ENCODE results near the gene PLCE1. TPM values are rescaled to one million over a fixed set of nuclear protein-coding genes. Genes with fewer than 3 reads are reported as not detected.

PLCE1 gene
- total and polyA plus RNA-seq, 2 donors = 0.71 to 1.2 TPM

DNA sequence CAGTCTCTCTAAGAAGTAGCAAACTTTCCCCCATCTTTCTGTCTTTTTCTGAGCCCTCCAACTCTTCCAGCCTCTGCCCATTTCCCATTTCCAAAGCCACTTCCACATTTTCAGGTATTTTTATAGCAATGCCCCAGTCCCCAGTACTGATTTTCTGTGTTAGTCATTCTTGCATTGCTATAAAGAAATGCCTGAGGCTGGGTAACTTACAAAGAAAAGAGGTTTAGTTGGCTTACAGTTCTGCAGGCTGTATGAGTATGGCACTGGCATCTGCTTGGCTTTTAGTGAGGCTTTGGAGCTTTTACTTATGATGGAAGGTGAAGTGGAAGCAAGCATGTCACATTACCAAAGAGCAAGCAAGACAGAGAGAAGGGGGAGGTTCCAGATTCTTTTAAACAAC, 17.2 kb downstream of the PLCE1 start:
- H3K4me1 ChIP-seq (ENCODE audit: control insufficient read depth in 2 of 2, insufficient read depth in 2 of 2, low read length in 2 of 2) = no peaks in the 10 kb centered on the region
- H3K27ac ChIP-seq (ENCODE audit: low read depth in 1 of 2, low read length in 1 of 2) = no peak overlapping the region
- no peaks in the 10 kb centered on the region for H3K9me3 ChIP-seq (ENCODE audit: control insufficient read depth in 2 of 2, insufficient read depth in 1 of 2, low read length in 1 of 2)
- H3K27me3 ChIP-seq (ENCODE audit: control insufficient read depth in 2 of 2, insufficient read depth in 1 of 2, low read length in 1 of 2) = no peaks in the 10 kb centered on the region
- DNase-seq (ENCODE audit: low read depth in 6 of 9, low spot score in 9 of 9) = no peak
- no peaks in the 10 kb centered on the region for H3K36me3 ChIP-seq (ENCODE audit: control insufficient read depth in 2 of 2, insufficient read depth in 2 of 2, low read length in 1 of 2)
- no peak overlapping the region for H3K4me3 ChIP-seq (ENCODE audit: low read length in 2 of 2)

DNA sequence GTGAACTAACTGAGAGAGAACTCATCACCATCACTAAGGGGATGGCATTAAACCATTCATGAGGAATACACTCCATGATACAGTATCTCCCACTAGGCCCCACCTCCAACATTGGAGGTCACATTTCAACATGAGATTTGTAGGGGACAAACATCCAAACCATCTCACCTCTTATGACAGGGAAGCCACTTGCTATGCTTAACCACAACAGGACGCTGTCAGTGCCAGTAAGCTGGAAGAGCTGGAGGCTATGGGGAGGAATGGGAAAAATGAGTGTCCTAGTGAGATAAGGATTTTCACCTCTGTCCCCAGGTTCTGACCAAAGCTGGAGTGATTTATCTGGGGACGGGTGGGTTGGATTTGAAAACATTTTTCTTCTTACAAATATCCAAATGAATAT, 17.6 kb downstream of the PLCE1 start:
- Histone ChIP-seq H3K4me1 (ENCODE audit: control insufficient read depth in 2 of 2, insufficient read depth in 2 of 2, low read length in 2 of 2) (no peaks in the 10 kb centered on the region), H3K4me3 (ENCODE audit: low read length in 2 of 2) (no peak overlapping the region), H3K27me3 (ENCODE audit: control insufficient read depth in 2 of 2, insufficient read depth in 1 of 2, low read length in 1 of 2) (no peaks in the 10 kb centered on the region), H3K36me3 (ENCODE audit: control insufficient read depth in 2 of 2, insufficient read depth in 2 of 2, low read length in 1 of 2) (no peaks in the 10 kb centered on the region), H3K27ac (ENCODE audit: low read depth in 1 of 2, low read length in 1 of 2) (no peak overlapping the region), H3K9me3 (ENCODE audit: control insufficient read depth in 2 of 2, insufficient read depth in 1 of 2, low read length in 1 of 2) (no peaks in the 10 kb centered on the region)
- no peak for DNase-seq (ENCODE audit: low read depth in 6 of 9, low spot score in 9 of 9)
- 90% methylated on average over 2 of the region's 2 CpGs for WGBS

DNA sequence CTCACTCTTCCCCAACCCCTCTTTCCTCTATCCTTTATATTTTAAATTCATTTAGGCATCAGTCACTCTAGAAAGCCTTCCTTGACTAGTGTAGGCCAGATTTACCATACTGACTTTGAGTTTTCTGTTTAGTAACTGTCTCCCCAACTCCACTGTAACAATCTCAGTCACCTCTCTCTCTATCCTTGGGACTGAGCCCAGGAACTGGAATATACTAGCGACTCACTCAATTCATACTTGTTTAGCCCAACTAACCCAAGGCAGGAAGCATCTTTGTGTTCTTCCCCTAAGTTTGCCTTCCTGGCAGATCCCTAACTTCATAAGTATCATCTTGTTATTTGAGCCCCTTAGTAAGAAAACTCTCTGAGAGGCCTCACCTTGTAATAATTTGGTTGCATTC, 19.1 kb downstream of the PLCE1 start:
- Histone ChIP-seq H3K9me3 (ENCODE audit: control insufficient read depth in 2 of 2, insufficient read depth in 1 of 2, low read length in 1 of 2) (no peaks in the 10 kb centered on the region), H3K27ac (ENCODE audit: low read depth in 1 of 2, low read length in 1 of 2) (no peak overlapping the region), H3K4me3 (ENCODE audit: low read length in 2 of 2) (no peak overlapping the region), H3K4me1 (ENCODE audit: control insufficient read depth in 2 of 2, insufficient read depth in 2 of 2, low read length in 2 of 2) (no peaks in the 10 kb centered on the region), H3K36me3 (ENCODE audit: control insufficient read depth in 2 of 2, insufficient read depth in 2 of 2, low read length in 1 of 2) (no peaks in the 10 kb centered on the region), H3K27me3 (ENCODE audit: control insufficient read depth in 2 of 2, insufficient read depth in 1 of 2, low read length in 1 of 2) (no peaks in the 10 kb centered on the region)
- no peak for DNase-seq (ENCODE audit: low read depth in 6 of 9, low spot score in 9 of 9)
- 93% methylated on average over 1 of the region's 1 CpG for WGBS

DNA sequence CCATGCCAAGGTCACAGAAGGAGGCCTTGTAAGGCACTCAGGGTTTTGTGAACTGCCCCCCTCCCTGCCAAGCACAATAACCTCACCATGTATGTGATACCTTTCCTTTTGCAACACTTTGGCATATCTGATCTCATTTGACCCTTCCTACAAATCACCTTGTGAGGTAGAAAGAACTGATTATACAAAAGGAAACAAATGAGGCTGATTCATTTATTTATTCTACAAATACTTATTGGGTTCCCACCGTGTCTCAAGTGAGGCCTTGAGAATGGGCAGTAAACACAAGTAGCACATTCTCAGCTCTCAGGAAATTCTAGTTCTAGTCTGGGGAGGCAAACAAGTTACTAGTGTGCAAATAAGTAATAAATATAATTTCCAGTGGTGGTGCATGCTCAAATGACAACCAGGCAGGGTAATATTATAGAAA, 19.6 kb downstream of the PLCE1 start:
- no peak overlapping the region for H3K27ac ChIP-seq (ENCODE audit: low read depth in 1 of 2, low read length in 1 of 2)
- H3K36me3 ChIP-seq (ENCODE audit: control insufficient read depth in 2 of 2, insufficient read depth in 2 of 2, low read length in 1 of 2) = no peaks in the 10 kb centered on the region
- no peaks in the 10 kb centered on the region for H3K4me1 ChIP-seq (ENCODE audit: control insufficient read depth in 2 of 2, insufficient read depth in 2 of 2, low read length in 2 of 2)
- no peak overlapping the region for H3K4me3 ChIP-seq (ENCODE audit: low read length in 2 of 2)
- no peaks in the 10 kb centered on the region for H3K27me3 ChIP-seq (ENCODE audit: control insufficient read depth in 2 of 2, insufficient read depth in 1 of 2, low read length in 1 of 2)
- 90% methylated on average over 1 of the region's 1 CpG for WGBS
- DNase-seq (ENCODE audit: low read depth in 6 of 9, low spot score in 9 of 9) = no peak
- no peaks in the 10 kb centered on the region for H3K9me3 ChIP-seq (ENCODE audit: control insufficient read depth in 2 of 2, insufficient read depth in 1 of 2, low read length in 1 of 2)

DNA sequence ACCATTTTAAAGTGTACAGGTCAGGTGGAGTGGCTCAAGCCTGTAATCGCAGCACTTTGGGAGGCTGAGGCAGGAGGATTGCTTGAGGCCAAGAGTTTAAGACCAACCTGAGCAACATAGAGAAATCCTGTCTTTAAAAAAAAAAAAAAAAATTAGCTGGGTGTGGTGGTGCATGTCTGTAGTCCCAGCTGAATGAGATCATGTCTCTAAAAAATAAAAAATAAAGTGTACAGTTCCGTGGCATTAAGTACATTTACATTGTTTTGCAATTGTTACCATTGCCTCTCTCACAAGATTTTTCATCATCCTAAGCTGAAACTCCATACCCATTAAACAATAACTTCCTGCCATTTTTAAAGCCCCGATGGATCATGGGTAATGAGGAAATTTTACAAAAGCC, 20.6 kb downstream of the PLCE1 start:
- Histone ChIP-seq H3K4me3 (ENCODE audit: low read length in 2 of 2) (no peak overlapping the region), H3K36me3 (ENCODE audit: control insufficient read depth in 2 of 2, insufficient read depth in 2 of 2, low read length in 1 of 2) (no peaks in the 10 kb centered on the region), H3K27me3 (ENCODE audit: control insufficient read depth in 2 of 2, insufficient read depth in 1 of 2, low read length in 1 of 2) (no peaks in the 10 kb centered on the region), H3K4me1 (ENCODE audit: control insufficient read depth in 2 of 2, insufficient read depth in 2 of 2, low read length in 2 of 2) (no peaks in the 10 kb centered on the region), H3K9me3 (ENCODE audit: control insufficient read depth in 2 of 2, insufficient read depth in 1 of 2, low read length in 1 of 2) (no peaks in the 10 kb centered on the region), H3K27ac (ENCODE audit: low read depth in 1 of 2, low read length in 1 of 2) (no peak overlapping the region)
- DNase-seq (ENCODE audit: low read depth in 6 of 9, low spot score in 9 of 9) = no peak
- WGBS = 92% methylated on average over 3 of the region's 3 CpGs

DNA sequence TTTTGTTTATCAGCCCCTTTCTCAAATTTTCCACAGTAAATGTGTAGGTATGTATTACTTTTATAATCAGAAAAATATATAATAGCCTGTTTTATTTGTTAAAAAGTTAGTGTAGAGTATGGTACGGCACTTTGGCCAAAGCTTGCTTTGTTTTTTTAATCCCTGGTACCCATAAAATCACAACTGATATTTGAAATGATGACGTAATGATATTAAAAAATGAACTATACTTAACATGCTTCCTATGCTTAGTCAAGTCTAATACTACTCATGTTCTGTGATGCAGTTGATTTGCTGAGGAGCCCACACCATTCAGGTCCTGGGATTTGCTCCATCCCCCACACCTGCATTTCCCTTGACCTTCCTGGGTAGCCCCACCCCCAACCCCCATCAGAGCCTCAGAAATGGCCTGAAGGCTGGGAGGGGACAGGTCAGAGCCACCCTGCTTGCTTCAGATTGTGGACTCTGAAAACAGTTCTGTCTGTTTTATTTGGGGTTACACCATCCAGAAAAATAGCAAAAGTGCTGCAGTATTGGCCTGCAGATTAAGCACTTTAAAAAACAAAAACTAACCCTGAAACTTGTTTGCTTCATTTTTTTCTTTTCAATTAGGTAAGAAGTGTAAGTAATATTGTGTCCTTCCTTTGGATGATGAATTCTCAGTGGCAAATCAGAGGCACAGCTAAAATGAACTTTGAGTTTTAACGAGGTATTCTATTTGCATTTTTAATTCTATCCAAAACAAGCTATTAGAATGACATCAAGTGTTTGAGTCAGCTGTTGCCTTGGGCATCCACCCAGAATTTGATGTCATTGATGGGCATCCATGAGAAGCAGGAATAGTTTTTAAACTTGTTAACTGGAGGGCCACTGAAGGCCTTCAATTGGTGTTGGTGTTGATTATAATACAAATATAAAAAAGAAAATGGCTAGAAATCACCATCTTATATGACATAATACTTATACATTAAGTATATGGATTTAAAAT, 23.3 kb downstream of the PLCE1 start:
- Histone ChIP-seq H3K9me3 (ENCODE audit: control insufficient read depth in 2 of 2, insufficient read depth in 1 of 2, low read length in 1 of 2) (no peaks in the 10 kb centered on the region), H3K27ac (ENCODE audit: low read depth in 1 of 2, low read length in 1 of 2) (no peak overlapping the region), H3K4me1 (ENCODE audit: control insufficient read depth in 2 of 2, insufficient read depth in 2 of 2, low read length in 2 of 2) (no peaks in the 10 kb centered on the region), H3K36me3 (ENCODE audit: control insufficient read depth in 2 of 2, insufficient read depth in 2 of 2, low read length in 1 of 2) (no peaks in the 10 kb centered on the region), H3K4me3 (ENCODE audit: low read length in 2 of 2) (no peak overlapping the region), H3K27me3 (ENCODE audit: control insufficient read depth in 2 of 2, insufficient read depth in 1 of 2, low read length in 1 of 2) (no peaks in the 10 kb centered on the region)
- WGBS = 90% methylated on average over 3 of the region's 3 CpGs
- DNase-seq (ENCODE audit: low read depth in 6 of 9, low spot score in 9 of 9) = no peak

DNA sequence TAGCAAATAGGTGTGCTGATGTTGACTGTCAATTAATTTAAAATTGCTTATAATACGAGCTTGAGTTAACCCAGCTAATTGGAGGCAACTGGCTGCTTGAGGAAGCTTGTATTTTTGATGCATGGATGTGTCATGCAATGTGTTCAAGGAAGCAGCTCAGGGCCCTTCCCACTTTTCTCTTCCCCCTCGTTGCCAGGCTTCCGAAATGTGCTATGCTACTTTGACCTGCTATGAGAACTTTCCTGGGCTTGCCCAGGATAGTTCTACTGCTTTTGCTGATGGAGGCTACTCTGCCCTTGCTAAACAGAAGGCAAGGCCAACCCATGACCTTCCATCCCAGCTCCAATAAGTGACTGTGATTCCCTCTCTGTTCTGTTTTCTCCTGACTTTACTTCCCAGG, 24.4 kb downstream of the PLCE1 start:
- Histone ChIP-seq H3K4me1 (ENCODE audit: control insufficient read depth in 2 of 2, insufficient read depth in 2 of 2, low read length in 2 of 2) (no peaks in the 10 kb centered on the region), H3K36me3 (ENCODE audit: control insufficient read depth in 2 of 2, insufficient read depth in 2 of 2, low read length in 1 of 2) (no peaks in the 10 kb centered on the region), H3K27me3 (ENCODE audit: control insufficient read depth in 2 of 2, insufficient read depth in 1 of 2, low read length in 1 of 2) (no peaks in the 10 kb centered on the region), H3K4me3 (ENCODE audit: low read length in 2 of 2) (no peak overlapping the region), H3K9me3 (ENCODE audit: control insufficient read depth in 2 of 2, insufficient read depth in 1 of 2, low read length in 1 of 2) (no peaks in the 10 kb centered on the region), H3K27ac (ENCODE audit: low read depth in 1 of 2, low read length in 1 of 2) (no peak overlapping the region)
- no peak for DNase-seq (ENCODE audit: low read depth in 6 of 9, low spot score in 9 of 9)
- 76% methylated on average over 3 of the region's 3 CpGs for WGBS

DNA sequence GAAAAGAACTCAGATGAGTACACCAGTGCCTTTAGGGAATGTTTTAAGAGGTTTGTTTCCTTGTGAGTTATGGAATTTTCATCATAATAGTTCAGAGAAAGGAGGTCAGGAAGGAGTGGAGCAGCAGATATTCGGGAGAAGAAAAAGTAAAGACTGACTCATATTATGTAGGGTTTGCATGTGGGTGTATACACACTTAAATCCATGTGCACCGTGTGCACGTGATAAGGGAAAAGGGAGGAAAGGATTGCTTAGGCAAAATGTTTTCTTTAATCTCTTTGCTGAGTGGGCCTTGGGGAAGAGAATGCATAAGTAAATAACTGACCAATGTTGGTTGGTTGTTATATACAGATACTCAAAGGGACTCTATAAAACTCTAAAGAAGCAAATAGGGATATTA, 30.2 kb downstream of the PLCE1 start:
- DNase-seq (ENCODE audit: low read depth in 6 of 9, low spot score in 9 of 9) = no peak
- H3K4me1 ChIP-seq (ENCODE audit: control insufficient read depth in 2 of 2, insufficient read depth in 2 of 2, low read length in 2 of 2) = no peaks in the 10 kb centered on the region
- no peak overlapping the region for H3K27ac ChIP-seq (ENCODE audit: low read depth in 1 of 2, low read length in 1 of 2)
- H3K36me3 ChIP-seq (ENCODE audit: control insufficient read depth in 2 of 2, insufficient read depth in 2 of 2, low read length in 1 of 2) = no peaks in the 10 kb centered on the region
- no peaks in the 10 kb centered on the region for H3K27me3 ChIP-seq (ENCODE audit: control insufficient read depth in 2 of 2, insufficient read depth in 1 of 2, low read length in 1 of 2)
- H3K4me3 ChIP-seq (ENCODE audit: low read length in 2 of 2) = no peak overlapping the region
- WGBS = 76% methylated on average over 3 of the region's 3 CpGs
- H3K9me3 ChIP-seq (ENCODE audit: control insufficient read depth in 2 of 2, insufficient read depth in 1 of 2, low read length in 1 of 2) = no peaks in the 10 kb centered on the region

DNA sequence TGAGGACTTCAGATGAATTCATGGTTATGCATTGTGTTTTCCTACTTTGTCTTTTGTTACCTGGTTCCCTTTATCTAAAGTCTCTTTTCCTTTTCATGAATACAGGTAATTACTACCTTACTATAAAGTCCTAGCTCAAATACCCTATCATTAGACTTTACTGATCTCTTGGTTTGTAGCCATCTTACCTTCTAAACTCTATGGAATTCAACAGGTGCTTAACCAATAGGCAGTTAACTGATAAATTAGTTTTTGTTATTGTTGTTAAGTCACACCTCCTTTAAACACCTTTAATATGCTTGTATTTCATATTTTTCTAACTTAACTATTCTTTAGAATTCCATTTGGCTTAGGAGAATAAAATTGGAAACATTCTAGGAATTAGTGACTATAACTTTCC, 30.7 kb downstream of the PLCE1 start:
- no peaks in the 10 kb centered on the region for H3K4me1 ChIP-seq (ENCODE audit: control insufficient read depth in 2 of 2, insufficient read depth in 2 of 2, low read length in 2 of 2)
- H3K4me3 ChIP-seq (ENCODE audit: low read length in 2 of 2) = no peak overlapping the region
- H3K36me3 ChIP-seq (ENCODE audit: control insufficient read depth in 2 of 2, insufficient read depth in 2 of 2, low read length in 1 of 2) = no peaks in the 10 kb centered on the region
- no peak overlapping the region for H3K27ac ChIP-seq (ENCODE audit: low read depth in 1 of 2, low read length in 1 of 2)
- H3K9me3 ChIP-seq (ENCODE audit: control insufficient read depth in 2 of 2, insufficient read depth in 1 of 2, low read length in 1 of 2) = no peaks in the 10 kb centered on the region
- DNase-seq (ENCODE audit: low read depth in 6 of 9, low spot score in 9 of 9) = no peak
- H3K27me3 ChIP-seq (ENCODE audit: control insufficient read depth in 2 of 2, insufficient read depth in 1 of 2, low read length in 1 of 2) = no peaks in the 10 kb centered on the region
